GM21528 (cell line): ENCODE measurements around the gene DIP2C.
"Not testable (repeated sequence)": the region's sequence is repeated elsewhere in the genome, so short reads cannot be mapped to it uniquely, and the experiment has no call there.

Experiments used
- ATAC-seq: cut with Tn5 transposase; IDR thresholded peaks from one replicate; pipeline ENCODE4 v1.9.1; 2021; ENCODE audit warnings: mild to moderate bottlenecking, moderate library complexity; ENCODE audit not compliant: unreplicated experiment, low FRiP score

Gene DIP2C

DNA sequence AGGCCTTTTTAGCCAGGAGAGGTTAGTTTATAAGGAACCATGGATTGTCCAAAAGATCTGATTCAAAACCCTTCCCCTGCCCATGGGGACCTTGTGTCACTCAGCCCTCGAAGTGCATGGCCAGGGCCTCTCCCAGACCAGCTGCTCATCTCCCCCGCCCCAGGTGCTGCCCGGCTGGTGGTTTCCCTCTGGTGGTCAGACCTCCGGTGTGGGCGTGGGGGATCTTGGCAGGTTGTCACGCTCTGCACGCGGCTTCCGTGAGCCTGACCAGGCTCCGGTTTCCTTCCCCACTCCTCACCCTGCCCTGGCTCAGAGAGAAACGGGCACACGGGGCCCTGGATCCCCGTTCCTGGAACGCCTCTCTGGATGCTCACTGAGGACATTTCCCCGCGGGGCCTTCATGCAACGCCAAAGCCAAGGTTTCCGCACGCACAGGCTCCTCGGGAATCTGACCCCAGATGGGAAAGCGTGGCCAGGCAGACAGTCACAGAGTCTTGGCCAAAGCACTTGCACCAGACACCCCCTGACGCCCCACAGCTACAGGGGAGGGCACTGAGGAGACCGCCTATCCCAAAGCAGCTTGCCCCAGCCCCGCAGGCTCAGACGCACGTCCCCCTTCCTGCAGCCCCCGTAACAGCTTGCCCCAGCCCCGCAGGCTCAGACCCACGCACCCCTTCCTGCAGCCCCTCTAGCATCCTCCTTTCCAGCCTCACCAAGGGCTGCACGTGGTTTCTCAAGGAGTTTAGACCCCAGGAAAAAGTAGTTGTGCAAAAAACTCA, 7.8 kb upstream of the DIP2C start:
- no peak for ATAC-seq

DNA sequence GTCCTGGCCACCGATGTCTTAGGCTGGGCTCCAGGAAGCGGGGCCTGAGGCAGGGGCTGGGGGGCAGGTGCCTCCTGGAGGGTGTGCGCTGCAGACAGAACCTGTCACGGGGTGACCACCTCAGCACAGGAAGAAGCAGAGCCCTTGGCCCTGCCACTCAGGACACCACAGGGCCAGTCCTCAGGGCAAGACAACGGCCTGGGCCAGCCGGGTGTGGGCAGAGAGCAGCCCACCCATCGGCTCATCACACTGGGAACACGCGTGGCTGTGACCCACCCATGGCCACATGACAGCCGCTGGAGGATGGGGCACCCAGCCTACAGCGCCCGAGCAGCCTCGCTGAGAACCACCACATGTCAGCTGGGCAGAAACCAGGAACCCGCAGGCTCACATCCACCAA, 5.9 kb upstream of the DIP2C start:
- ATAC-seq: no peak

DNA sequence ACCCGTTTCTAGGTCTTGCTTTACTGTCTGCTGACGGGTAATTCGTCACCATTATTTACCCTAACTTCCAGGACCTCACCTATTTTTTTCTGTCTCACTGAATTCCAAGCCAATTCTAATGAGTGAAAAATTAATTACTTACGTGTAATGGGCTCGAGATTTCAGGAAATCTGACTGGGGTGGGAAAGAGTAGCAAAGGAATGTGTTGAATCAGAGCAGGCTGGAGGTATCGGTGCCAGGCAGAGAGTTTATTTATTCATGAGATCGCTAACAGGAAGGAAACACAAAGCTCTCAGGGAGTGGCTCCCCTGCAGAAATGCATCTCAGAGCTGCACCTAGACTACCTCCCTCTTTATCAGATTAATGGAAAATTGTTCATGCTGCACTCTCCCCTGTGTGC, 4.0 kb upstream of the DIP2C start:
- ATAC-seq: no peak

GRCh38 chr10:692682-693351, 3.3 kb upstream of the DIP2C start:
- ATAC-seq: no peak

- no peak for ATAC-seq
Measured at GRCh38 chr10:691216-691615, 1.7 kb upstream of the DIP2C start.

- no peak for ATAC-seq
Measured at GRCh38 chr10:690372-691161, 1.1 kb upstream of the DIP2C start.

GRCh38 chr10:689121-689451, 382 bp downstream of the DIP2C start:
- no peak for ATAC-seq

DNA sequence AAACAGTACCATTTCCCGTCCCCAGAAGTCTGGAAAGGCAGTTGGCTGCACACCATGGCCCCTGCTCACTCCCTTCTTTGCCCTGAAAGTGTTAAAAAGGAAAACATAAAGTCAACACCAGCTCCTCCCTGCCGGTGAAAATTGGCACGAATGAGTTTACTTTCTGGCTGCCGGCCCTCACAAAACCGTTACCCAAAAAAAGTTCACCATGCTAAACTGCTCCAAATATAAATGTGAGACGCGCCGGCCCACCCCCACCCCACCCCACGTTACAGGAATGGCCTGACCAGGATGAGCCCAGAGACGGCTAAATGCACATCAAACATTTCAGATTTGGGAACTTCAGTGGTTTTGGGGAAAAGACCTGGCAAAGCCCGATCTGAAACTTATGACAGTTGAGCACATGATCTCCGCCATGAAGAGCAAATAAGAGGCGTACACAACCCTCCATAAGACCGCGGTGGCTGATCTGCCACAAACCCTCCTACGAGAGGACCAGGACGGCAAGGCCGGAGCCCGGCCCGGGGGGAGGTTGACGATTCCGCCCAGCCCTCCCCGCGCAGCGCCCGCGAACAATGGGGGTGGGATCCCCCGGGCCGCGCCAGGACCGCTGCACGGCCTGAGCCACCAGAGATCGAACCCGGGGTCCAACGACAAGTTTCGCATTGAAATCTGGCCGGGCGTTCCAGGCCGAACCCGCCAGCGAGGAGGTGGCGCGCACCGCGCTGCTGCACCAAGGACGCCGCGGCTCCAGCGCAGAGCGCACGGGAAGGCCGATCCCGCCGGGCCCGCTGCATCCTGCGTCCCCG, 952 bp downstream of the DIP2C start:
- ATAC-seq: no peak

- no peak for ATAC-seq
Measured at GRCh38 chr10:687583-688311, 1.7 kb downstream of the DIP2C start.

GRCh38 chr10:686155-686931, 3.1 kb downstream of the DIP2C start:
- ATAC-seq: no peak

DNA sequence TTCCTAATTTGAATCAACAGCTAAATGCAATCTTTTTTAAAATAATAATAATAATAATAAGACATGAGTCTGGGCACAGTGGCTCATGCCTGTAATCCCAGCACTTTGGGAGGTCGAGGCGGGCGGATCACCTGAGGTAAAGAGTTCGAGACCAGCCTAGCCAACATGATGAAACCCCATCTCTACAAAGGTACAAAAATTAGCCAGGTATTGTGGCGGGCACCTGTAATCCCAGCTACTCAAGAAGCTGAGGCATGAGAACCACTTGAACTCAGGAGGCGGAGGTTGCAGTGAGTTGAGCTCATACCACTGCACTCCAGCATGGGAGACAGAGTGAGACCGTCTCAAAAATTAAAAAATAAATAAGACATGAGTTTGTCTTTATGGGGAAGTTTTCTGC, 3.9 kb downstream of the DIP2C start:
- ATAC-seq: no peak

GRCh38 chr10:683448-684071, 5.9 kb downstream of the DIP2C start:
- no peak for ATAC-seq

GRCh38 chr10:682931-683447, 6.5 kb downstream of the DIP2C start:
- no peak for ATAC-seq

DNA sequence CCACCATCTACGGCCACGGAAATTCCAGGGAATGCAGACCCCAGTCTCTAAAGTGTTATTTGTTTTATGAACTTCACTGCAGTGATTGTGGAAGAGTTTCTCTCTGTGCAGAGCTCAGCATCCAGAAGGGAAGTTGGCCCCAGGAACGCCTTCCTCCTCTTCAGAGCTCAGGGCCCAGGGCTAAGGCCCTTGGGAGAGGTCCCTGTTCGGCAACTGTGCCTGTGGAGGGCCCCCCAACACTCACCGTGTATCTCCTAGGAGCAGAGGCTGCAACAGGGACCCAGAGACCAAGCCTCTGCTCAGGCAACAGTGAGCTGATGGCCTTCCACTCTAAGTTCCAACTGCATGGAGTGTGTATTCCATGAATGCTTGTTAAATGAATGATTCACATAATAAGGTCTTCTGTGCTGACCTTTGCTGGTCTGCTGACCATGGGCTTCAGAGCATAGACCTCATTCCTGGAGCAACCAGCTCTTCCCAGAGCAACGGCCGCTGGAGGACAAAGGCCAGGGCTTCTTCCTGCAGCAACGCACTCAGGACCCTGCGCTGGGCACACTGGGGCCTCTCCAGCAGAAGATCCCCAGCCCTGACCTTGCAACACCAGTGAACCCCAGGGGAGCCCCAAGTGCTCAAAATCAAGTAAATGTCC, 7.7 kb downstream of the DIP2C start:
- no peak for ATAC-seq

- no peak for ATAC-seq
Measured at GRCh38 chr10:680745-681144, 8.7 kb downstream of the DIP2C start.

DNA sequence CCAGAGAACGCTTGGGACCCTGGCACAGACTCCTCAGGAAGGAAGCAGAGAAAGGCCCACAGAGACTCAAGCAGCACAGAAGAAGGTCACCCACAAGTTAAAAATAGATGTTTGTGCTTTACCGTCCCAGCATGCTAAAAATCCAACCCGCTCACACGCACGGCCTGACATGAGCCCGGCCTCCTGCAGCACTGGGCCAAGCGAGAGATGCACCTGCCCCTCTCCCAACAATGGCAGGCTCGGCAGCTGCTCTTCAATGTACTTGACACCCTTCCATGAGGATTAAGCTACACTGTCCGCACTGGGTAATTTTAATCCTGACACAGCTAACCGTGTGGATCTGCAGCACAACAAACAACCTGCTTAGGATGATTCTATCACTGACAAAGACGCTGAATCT, 9.3 kb downstream of the DIP2C start:
- ATAC-seq: no peak

DNA sequence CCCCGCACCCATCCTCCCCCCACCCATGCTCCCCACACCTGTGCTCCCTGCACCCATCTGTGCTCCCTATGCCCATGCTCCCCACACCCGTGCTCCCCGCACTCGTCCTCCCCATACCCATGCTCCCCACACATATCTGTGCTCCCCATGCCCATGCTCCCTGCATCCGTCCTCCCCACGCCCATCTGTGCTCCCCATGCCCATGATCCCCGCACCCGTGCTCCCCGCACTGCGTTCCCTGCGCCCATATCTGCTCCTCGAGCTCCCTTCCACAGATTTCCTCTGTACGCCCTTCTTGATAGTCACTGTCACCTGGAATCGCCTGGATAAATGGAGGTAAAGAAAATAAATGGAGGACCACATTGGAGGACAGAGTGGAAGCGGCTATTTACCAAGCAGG, 9.9 kb downstream of the DIP2C start:
- no peak for ATAC-seq

DNA sequence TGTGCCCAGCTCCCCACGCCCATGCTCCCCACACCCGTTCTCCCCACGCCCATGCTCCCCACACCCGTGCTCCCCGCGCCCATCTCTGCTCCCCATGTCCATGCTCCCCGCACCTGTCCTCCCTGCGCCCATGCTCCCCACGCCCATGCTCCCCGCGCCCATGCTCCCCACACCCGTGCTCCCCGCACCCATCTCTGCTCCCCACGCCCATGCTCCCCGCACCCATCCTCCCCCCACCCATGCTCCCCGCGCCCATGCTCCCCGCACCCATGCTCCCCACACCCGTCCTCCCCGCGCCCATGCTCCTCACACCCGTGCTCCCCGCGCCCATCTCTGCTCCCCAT, 10.8 kb downstream of the DIP2C start:
- not testable (repeated sequence) for ATAC-seq
